Activated CD4-positive, alpha-beta T cell treated with anti-CD3 and anti-CD28 coated beads, Interleukin-2, amount 50 U/mL, for 48 hours (primary cell): ENCODE results near the gene DHDH.

Experiments
- DNase-seq, 2 experiments: peaks; one replicate each; pipeline ENCODE4 v3.0.0-alpha.2; 2020

The DHDH gene

GRCh38 chr19:48993175-48994034 lies 59.9 kb downstream of the DHDH start, which contains the start of the genes GYS1 and RUVBL2:
Gene GYS1, minus strand, starts transcription at chr19:48993309. Its CDS starts 197 bp downstream, at chr19:48993112.
Gene RUVBL2, plus strand, starts transcription at chr19:48993887. Its CDS starts 25 bp downstream, at chr19:48993912.
- peak; percentile 99 to 100 for DNase-seq

DNA sequence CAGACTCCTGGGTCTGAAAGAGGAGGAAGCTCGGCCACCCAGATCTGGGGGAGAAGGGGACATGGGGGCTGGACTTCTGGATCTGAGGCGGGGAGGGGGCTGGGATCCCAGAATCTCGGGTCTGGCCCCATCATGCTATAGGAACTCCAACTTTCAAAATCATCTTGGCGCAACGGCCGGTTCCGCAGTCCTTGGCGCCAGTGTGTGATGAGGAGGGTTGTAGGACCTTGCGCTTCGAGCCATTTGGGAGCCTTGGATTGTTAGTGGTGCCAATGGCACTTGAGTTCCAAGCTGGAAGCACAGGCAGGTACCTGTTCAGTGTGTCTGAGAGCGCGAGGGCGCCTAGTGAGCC lies 60.5 kb downstream of the DHDH start:
- no peak for DNase-seq
